SK-N-SH treated with all-trans-retinoic acid at 6 μM for 48 hours (cell line): ENCODE results near the gene MTA1.

Experiments
- ATAC-seq: fragments of 200-7000 bp; cut with Tn5 transposase; 3 replicates; pipeline ENCODE4 v1.9.1; 2020; ENCODE audit warnings: mild to moderate bottlenecking, moderate library complexity
- ARNTL ChIP-seq: fragments of 450-650 bp; formaldehyde crosslinking; IDR thresholded peaks from 2 replicates; pipeline ENCODE4 v1.5.0; 2020; ENCODE audit warnings: low read depth, mild to moderate bottlenecking, moderate library complexity, borderline replicate concordance
- BACH2 ChIP-seq: fragments of 250-450 bp; sonication (Bioruptor Pico); IDR thresholded peaks from 2 replicates; pipeline ENCODE4 v1.9.0; 2021; ENCODE audit warnings: mild to moderate bottlenecking, borderline replicate concordance
- CSDC2 ChIP-seq: fragments of 250-450 bp; sonication (Bioruptor Pico); IDR thresholded peaks from 2 replicates; pipeline ENCODE4 v1.5.0; 2020; ENCODE audit warnings: mild to moderate bottlenecking, moderate library complexity
- CSRNP3 ChIP-seq: fragments of 250-450 bp; sonication (Bioruptor Pico); IDR thresholded peaks from 2 replicates; pipeline ENCODE4 v1.5.1; 2021; ENCODE audit warnings: mild to moderate bottlenecking, moderate library complexity
- ISL1 ChIP-seq: fragments of 250-450 bp; sonication (Bioruptor Pico); IDR thresholded peaks from 2 replicates; pipeline ENCODE4 v2.1.2; 2022; ENCODE audit warnings: mild to moderate bottlenecking, moderate library complexity
- OSR1 ChIP-seq: fragments of 250-450 bp; sonication (Bioruptor Pico); IDR thresholded peaks from 2 replicates; pipeline ENCODE4 v1.8.0; 2022; ENCODE audit warnings: moderate library complexity, mild to moderate bottlenecking, inconsistent platforms
- RARB ChIP-seq: fragments of 250-450 bp; sonication (Bioruptor Pico); IDR thresholded peaks from 2 replicates; pipeline ENCODE4 v1.8.0; 2021; ENCODE audit warnings: mild to moderate bottlenecking, moderate library complexity
- SNAI2 ChIP-seq: fragments of 250-450 bp; sonication (Bioruptor Pico); IDR thresholded peaks from 2 replicates; pipeline ENCODE4 v1.5.0; 2020; ENCODE audit warnings: mild to moderate bottlenecking, moderate library complexity
- TCF4 ChIP-seq: fragments of 250-450 bp; sonication (Bioruptor Pico); IDR thresholded peaks from 2 replicates; pipeline ENCODE4 v1.8.0; 2021; ENCODE audit warnings: mild to moderate bottlenecking, moderate library complexity, borderline replicate concordance
- ZFP3 ChIP-seq: fragments of 250-450 bp; sonication (Bioruptor Pico); IDR thresholded peaks from 2 replicates; pipeline ENCODE4 v1.5.0; 2020; ENCODE audit warnings: mild to moderate bottlenecking, moderate library complexity
- ZFP30 ChIP-seq: fragments of 450-650 bp; formaldehyde crosslinking; IDR thresholded peaks from 2 replicates; pipeline ENCODE4 v1.5.0; 2022; ENCODE audit warnings: mild to moderate bottlenecking, moderate library complexity
- TF ChIP-seq, protein P1 (sequence below): fragments of 250-450 bp; sonication (Bioruptor Pico); IDR thresholded peaks from 2 replicates; pipeline ENCODE4 v1.8.0; 2021; ENCODE audit warnings: low read depth, mild to moderate bottlenecking, moderate library complexity, borderline replicate concordance
- TF ChIP-seq, protein P2 (sequence below): fragments of 250-450 bp; sonication (Bioruptor Pico); IDR thresholded peaks from 2 replicates; pipeline ENCODE4 v1.8.0; 2020; ENCODE audit warnings: mild to moderate bottlenecking, moderate library complexity, borderline replicate concordance
- TF ChIP-seq, protein P3 (sequence below): fragments of 250-450 bp; sonication (Bioruptor Pico); IDR thresholded peaks from 2 replicates; pipeline ENCODE4 v1.5.1; 2020; ENCODE audit warnings: low read depth, mild to moderate bottlenecking, moderate library complexity

MTA1 gene

GRCh38 chr14:105495990-105496830 is 76.6 kb downstream of the MTA1 start:
- no peak for ATAC-seq
- TF ChIP-seq, protein P1, sequence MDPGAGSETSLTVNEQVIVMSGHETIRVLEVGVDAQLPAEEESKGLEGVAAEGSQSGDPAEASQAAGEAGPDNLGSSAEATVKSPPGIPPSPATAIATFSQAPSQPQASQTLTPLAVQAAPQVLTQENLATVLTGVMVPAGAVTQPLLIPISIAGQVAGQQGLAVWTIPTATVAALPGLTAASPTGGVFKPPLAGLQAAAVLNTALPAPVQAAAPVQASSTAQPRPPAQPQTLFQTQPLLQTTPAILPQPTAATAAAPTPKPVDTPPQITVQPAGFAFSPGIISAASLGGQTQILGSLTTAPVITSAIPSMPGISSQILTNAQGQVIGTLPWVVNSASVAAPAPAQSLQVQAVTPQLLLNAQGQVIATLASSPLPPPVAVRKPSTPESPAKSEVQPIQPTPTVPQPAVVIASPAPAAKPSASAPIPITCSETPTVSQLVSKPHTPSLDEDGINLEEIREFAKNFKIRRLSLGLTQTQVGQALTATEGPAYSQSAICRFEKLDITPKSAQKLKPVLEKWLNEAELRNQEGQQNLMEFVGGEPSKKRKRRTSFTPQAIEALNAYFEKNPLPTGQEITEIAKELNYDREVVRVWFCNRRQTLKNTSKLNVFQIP = no peak
- TF ChIP-seq, all 23 proteins: peak for 0

- ATAC-seq = no peak
- no peak for TF ChIP-seq CSDC2 (CRISPR knock-in tag)
- no peak for TF ChIP-seq ISL1 (CRISPR knock-in tag)
- no peak for TF ChIP-seq ZFP3
- TF ChIP-seq, protein P2, sequence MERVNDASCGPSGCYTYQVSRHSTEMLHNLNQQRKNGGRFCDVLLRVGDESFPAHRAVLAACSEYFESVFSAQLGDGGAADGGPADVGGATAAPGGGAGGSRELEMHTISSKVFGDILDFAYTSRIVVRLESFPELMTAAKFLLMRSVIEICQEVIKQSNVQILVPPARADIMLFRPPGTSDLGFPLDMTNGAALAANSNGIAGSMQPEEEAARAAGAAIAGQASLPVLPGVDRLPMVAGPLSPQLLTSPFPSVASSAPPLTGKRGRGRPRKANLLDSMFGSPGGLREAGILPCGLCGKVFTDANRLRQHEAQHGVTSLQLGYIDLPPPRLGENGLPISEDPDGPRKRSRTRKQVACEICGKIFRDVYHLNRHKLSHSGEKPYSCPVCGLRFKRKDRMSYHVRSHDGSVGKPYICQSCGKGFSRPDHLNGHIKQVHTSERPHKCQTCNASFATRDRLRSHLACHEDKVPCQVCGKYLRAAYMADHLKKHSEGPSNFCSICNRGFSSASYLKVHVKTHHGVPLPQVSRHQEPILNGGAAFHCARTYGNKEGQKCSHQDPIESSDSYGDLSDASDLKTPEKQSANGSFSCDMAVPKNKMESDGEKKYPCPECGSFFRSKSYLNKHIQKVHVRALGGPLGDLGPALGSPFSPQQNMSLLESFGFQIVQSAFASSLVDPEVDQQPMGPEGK (CRISPR knock-in tag) = no peak
- TF ChIP-seq, protein P3, sequence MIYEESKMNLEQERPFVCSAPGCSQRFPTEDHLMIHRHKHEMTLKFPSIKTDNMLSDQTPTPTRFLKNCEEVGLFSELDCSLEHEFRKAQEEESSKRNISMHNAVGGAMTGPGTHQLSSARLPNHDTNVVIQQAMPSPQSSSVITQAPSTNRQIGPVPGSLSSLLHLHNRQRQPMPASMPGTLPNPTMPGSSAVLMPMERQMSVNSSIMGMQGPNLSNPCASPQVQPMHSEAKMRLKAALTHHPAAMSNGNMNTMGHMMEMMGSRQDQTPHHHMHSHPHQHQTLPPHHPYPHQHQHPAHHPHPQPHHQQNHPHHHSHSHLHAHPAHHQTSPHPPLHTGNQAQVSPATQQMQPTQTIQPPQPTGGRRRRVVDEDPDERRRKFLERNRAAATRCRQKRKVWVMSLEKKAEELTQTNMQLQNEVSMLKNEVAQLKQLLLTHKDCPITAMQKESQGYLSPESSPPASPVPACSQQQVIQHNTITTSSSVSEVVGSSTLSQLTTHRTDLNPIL = no peak
- TF ChIP-seq SNAI2 (CRISPR knock-in tag) = no peak
- TF ChIP-seq OSR1 (CRISPR knock-in tag) = no peak
- TF ChIP-seq TCF4 (CRISPR knock-in tag) = no peak
- TF ChIP-seq RARB (CRISPR knock-in tag) = no peak
Measured at GRCh38 chr14:105496831-105497591, 77.4 kb downstream of the MTA1 start.

GRCh38 chr14:105497671-105498429 is 78.2 kb downstream of the MTA1 start:
- TF ChIP-seq RARB (CRISPR knock-in tag) = no peak
- ATAC-seq = no peak

GRCh38 chr14:105498430-105499255 is 79.0 kb downstream of the MTA1 start:
- no peak for ATAC-seq
- no peak for TF ChIP-seq BACH2 (CRISPR knock-in tag)
- TF ChIP-seq, protein P3 = no peak
- TF ChIP-seq CSRNP3 = no peak
- no peak for TF ChIP-seq TCF4 (CRISPR knock-in tag)
- no peak for TF ChIP-seq ARNTL (CRISPR knock-in tag)
- TF ChIP-seq ISL1 (CRISPR knock-in tag) = no peak
- no peak for TF ChIP-seq ZFP30 (CRISPR knock-in tag)
